ENCODE results near the gene SV2B.

Gene SV2B

GRCh38 chr15:91227117-91227516 lies 127.1 kb downstream of the SV2B start:
- no peak for DNase-seq (ENCODE audit: low read depth in 4 of 4, low spot score in 1 of 4)

DNA sequence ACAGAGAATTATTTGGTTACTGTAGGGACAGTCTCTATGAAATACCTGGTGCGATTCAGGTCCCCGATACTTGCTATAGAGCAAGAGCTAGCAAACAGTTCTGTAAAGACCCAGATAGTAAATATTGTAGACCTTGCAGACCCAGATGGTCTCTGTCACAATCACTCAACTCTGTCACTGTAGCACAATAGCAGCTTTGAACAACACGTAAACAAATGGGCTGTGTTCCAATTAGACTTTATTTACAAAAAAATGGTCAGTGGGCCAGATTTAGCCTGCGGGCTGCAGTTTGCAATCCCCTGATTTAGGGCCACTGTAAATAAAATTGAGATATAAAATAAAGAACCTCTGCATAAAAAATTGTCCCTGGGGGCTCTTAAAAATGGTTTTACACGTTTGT lies 127.7 kb downstream of the SV2B start:
- DNase-seq (ENCODE audit: low read depth in 4 of 4, low spot score in 1 of 4) = no peak

- DNase-seq (ENCODE audit: low read depth in 4 of 4, low spot score in 1 of 4) = no peak
Observed at GRCh38 chr15:91228383-91228782, 128.3 kb downstream of the SV2B start.

DNA sequence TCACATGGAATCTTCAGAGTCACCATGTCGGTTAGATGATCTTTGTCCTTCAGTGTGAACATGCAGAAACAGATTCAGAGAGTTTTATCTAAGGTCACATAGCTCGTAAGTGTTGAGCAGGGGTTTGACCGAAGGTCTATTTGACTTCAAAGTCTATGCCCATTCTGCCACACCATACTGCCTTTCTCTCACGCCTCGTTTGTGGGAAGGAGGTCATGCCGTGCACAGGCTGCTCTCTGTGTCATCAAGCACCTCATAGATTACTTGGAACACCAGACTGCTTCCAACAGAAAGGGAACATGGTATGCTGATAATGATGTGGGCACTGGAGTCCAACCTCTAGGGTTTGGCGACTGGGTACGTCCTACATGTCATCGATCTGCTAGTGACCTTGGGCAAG lies 128.8 kb downstream of the SV2B start:
- DNase-seq (ENCODE audit: low read depth in 4 of 4, low spot score in 1 of 4) = no peak

DNA sequence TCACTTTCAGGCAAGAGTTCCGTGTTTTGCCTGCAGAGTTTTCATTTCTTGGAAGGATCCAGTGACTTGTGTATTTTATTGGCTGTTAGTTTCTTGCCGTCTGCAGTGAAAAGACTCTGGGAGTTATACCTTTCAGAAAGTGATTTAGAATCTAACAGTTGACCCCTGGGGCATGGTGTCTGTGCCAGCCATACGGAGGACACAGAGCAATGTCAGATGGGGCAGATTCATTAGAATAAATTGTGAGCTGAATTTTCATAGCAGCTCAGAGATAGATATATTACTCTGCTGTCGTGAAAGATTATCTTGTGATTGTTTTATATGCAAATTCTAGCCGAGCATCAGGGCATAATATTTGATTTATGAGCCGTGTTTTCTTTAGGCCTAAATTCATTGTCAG lies 131.6 kb downstream of the SV2B start:
- no peak for DNase-seq (ENCODE audit: low read depth in 4 of 4, low spot score in 1 of 4)

GRCh38 chr15:91234759-91235158 lies 134.7 kb downstream of the SV2B start:
- no peak for DNase-seq (ENCODE audit: low read depth in 4 of 4, low spot score in 1 of 4)

- no peak for DNase-seq (ENCODE audit: low read depth in 4 of 4, low spot score in 1 of 4)
Observed at GRCh38 chr15:91235376-91235775, 135.3 kb downstream of the SV2B start.

- DNase-seq (ENCODE audit: low read depth in 4 of 4, low spot score in 1 of 4) = no peak
Observed at GRCh38 chr15:91237445-91237844, 137.4 kb downstream of the SV2B start.

DNA sequence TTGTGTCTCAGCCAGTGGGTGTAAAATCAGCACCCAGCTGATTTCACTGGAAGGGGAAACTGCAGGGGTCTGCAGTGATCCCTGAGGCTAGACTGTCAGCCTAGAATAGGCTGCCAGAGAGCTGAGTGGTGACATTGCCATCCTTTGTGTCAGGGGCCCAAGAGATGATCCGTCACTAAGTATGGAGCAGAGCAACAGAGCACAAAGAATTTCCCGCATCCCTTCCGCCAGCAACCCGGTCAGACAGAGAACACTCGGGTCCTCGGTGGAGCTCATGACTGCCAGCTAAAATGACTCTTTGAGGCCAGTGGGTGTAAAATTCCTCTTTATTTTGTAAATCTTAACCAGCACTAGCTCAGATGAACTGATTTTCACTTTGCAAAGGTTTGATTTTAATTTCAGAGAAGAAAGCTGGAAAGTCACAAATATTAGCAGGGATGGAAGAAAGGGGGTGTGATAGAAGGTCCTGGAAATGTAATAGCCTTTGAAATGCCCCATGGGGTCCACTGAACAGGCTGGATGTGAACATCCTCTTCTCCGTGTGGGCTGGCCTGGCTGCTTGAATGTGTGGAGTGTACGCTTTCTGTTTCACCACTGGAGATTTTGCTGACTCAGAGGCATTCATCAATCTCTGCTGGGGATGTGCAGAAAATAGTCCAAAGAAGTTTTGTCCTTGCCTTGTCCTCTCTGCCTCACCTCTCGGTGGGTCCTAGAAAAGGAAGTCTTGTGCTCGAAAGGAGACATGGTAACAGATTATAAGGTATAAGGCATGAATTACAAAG lies 138.8 kb downstream of the SV2B start:
- DNase-seq (ENCODE audit: low read depth in 4 of 4, low spot score in 1 of 4) = no peak

- no peak for DNase-seq (ENCODE audit: low read depth in 4 of 4, low spot score in 1 of 4)
Observed at GRCh38 chr15:91243826-91244225, 143.8 kb downstream of the SV2B start.

DNA sequence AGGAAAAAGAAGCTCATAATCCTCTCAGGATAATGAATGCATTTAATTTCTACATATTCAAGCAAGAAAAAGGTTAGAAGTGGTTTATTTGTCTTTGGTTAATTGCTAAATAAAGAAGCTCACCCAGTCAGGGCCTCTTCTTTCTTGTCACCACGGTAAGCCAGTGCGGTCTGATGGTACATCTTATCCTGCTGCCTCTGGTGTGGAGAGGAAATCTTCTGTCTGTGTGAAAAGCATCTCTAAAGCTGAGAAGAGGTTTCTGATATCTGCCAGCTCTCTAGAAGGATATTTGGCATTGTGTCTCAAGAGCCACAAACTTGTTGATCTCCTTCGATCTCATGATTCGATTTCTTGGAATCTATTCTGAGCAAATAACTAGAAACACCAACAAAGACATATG lies 144.9 kb downstream of the SV2B start:
- no peak for DNase-seq (ENCODE audit: low read depth in 4 of 4, low spot score in 1 of 4)

DNA sequence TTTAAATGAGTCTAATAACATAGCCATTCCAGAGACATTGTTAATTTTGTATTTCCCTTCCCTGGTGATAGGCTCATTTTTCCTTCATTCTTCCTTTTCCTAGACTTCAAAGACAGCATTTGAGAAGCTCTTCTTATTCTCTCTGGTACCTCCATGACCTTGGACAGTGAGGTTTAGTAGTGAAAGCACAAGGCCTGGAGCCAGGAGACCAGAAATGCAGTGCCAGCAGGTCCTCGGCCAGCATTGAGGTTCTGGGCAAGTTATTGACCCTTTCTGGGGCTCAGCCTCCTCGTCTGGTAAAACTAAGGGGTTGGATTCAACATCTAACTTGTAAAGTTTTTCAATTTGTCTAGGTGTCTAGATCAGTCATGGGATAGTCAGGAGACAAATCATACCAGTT lies 146.9 kb downstream of the SV2B start:
- no peak for DNase-seq (ENCODE audit: low read depth in 4 of 4, low spot score in 1 of 4)

DNA sequence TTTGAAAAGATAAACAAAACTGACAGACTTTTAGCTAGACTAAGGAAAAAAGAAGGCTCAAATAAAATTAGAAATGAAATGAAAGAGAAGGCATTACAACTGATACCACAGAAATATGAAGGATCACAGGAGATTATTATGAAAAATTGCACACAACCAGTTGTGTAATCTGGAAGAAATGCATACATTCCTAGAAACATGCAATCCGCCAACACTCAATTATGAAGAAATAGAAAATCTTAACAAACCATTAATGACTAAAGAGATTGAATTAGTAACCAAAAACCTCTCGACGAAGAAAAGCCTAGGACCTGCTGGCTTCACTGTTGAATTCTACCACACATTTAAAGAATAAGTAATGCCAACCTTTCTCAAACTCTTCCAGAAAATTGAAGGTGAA lies 149.5 kb downstream of the SV2B start:
- no peak for DNase-seq (ENCODE audit: low read depth in 4 of 4, low spot score in 1 of 4)

DNA sequence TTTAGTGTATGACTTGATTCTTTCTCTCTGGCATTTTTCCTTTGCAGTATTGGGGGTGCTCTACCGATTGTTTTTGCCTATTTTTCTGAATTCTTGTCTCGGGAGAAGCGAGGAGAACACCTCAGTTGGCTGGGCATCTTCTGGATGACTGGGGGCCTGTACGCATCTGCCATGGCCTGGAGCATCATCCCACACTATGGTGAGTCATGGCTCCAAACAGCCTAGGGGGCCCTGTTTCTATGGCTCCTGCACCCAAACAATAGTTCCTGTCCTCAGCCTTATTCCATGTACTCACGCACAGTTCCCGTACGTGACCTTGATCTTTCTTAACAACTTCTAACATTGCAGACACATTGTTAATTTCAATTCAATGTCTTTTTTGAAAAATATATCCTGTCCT lies 152.3 kb downstream of the SV2B start:
- DNase-seq (ENCODE audit: low read depth in 4 of 4, low spot score in 1 of 4) = no peak

DNA sequence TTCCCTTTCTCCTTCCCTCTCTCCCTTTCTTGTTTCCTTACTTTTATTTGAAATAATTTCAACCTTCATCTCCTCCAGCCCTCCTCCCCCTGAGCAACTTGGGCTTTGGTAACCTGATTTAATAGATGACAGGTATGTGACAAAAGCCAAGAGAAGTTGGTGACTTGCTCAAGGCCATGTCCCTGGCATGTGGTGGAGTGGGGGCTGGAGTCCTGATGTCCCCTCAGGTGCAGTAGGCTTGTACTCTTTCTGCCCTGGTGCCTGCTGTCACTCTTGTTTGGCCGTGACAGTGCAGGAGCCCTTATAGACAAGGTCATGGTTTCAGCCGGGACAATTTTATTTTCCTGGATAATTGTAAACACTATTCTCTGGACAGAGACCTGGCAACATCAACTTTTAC lies 152.7 kb downstream of the SV2B start:
- no peak for DNase-seq (ENCODE audit: low read depth in 4 of 4, low spot score in 1 of 4)

- DNase-seq (ENCODE audit: low read depth in 4 of 4, low spot score in 1 of 4) = no peak
Observed at GRCh38 chr15:91253605-91254004, 153.5 kb downstream of the SV2B start.

DNA sequence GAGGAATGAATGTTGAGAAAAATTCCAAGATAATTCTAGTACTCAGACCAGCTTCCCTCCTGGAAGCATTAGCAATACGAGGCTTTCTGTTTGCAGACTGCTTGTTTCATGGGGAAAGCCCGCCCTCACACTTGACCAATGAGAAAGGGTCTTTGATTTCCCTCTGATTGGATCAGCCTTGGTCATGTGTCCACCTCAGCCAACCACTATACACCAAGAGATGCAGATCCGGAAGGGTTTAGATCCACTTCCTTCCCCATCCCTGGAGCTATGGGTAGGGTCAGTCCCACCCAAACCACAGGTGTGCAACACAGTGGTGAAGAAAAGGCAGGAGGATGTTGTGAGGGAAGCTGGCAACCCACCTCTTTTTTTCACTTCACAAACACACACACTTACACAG lies 154.7 kb downstream of the SV2B start:
- no peak for DNase-seq (ENCODE audit: low read depth in 4 of 4, low spot score in 1 of 4)

- DNase-seq (ENCODE audit: low read depth in 4 of 4, low spot score in 1 of 4) = no peak
Observed at GRCh38 chr15:91255670-91256192, 155.7 kb downstream of the SV2B start.

- DNase-seq (ENCODE audit: low read depth in 4 of 4, low spot score in 1 of 4) = no peak
Observed at GRCh38 chr15:91257746-91258414, 157.8 kb downstream of the SV2B start.

- no peak for DNase-seq (ENCODE audit: low read depth in 4 of 4, low spot score in 1 of 4)
Observed at GRCh38 chr15:91258415-91258759, 158.3 kb downstream of the SV2B start.

- DNase-seq (ENCODE audit: low read depth in 4 of 4, low spot score in 1 of 4) = no peak
Observed at GRCh38 chr15:91259077-91259476, 159.0 kb downstream of the SV2B start.

GRCh38 chr15:91261345-91261744 lies 161.3 kb downstream of the SV2B start:
- DNase-seq (ENCODE audit: low read depth in 4 of 4, low spot score in 1 of 4) = no peak
